Measurements from ENCODE around the gene WFDC5.
"Not testable (repeated sequence)": the region's sequence is repeated elsewhere in the genome, so short reads cannot be mapped to it uniquely, and the experiment has no call there.

WFDC5 gene

GRCh38 chr20:45114465-45115385, at the start of gene WFDC5:
TSS of gene WFDC5 (minus strand) at chr20:45115174. CDS start at chr20:45115083, 91 bp downstream.
- DNase-seq = no peak

GRCh38 chr20:45163083-45163803, 48.3 kb upstream of the WFDC5 start:
- DNase-seq = no peak

- DNase-seq = peak; percentile 89
Observed at GRCh38 chr20:45157962-45158361, 43.0 kb upstream of the WFDC5 start.

GRCh38 chr20:45156713-45157112, 41.7 kb upstream of the WFDC5 start:
- DNase-seq = no peak

GRCh38 chr20:45154794-45155193, 39.8 kb upstream of the WFDC5 start:
- DNase-seq = not testable (repeated sequence)

GRCh38 chr20:45154183-45154582, 39.2 kb upstream of the WFDC5 start:
- no peak for DNase-seq

GRCh38 chr20:45153752-45154151, 38.8 kb upstream of the WFDC5 start:
- DNase-seq = no peak

- DNase-seq = peak; percentile 96
Observed at GRCh38 chr20:45153147-45153546, 38.2 kb upstream of the WFDC5 start.

GRCh38 chr20:45152405-45152804, 37.4 kb upstream of the WFDC5 start:
- DNase-seq = no peak

GRCh38 chr20:45149062-45149461, 34.1 kb upstream of the WFDC5 start:
- no peak for DNase-seq

GRCh38 chr20:45140836-45141235, 25.9 kb upstream of the WFDC5 start:
- DNase-seq = no peak

GRCh38 chr20:45139733-45140375, 24.9 kb upstream of the WFDC5 start:
- DNase-seq = not testable (repeated sequence)

GRCh38 chr20:45138561-45139300, 23.8 kb upstream of the WFDC5 start:
- no peak for DNase-seq

GRCh38 chr20:45136911-45137310, 21.9 kb upstream of the WFDC5 start:
- DNase-seq = no peak

GRCh38 chr20:45128099-45128498, 13.1 kb upstream of the WFDC5 start:
- no peak for DNase-seq

- no peak for DNase-seq
Observed at GRCh38 chr20:45124365-45124764, 9.4 kb upstream of the WFDC5 start, which contains the start of gene WFDC12. TSS of gene WFDC12 (minus strand) at chr20:45124465. CDS start at chr20:45124447, 18 bp downstream.

- no peak for DNase-seq
Observed at GRCh38 chr20:45121388-45121787, 6.4 kb upstream of the WFDC5 start.

- DNase-seq = no peak
Observed at GRCh38 chr20:45119556-45120266, 4.7 kb upstream of the WFDC5 start.

GRCh38 chr20:45118028-45118427, 3.1 kb upstream of the WFDC5 start:
- DNase-seq = no peak

GRCh38 chr20:45117581-45117980, 2.6 kb upstream of the WFDC5 start:
- DNase-seq = no peak

GRCh38 chr20:45115829-45116228, 855 bp upstream of the WFDC5 start:
- DNase-seq = no peak

- DNase-seq = no peak
Observed at GRCh38 chr20:45115386-45115774, 406 bp upstream of the WFDC5 start.
